ENCODE results near the gene ADAM19.
"Not testable (repeated sequence)": the region's sequence is repeated elsewhere in the genome, so short reads cannot be mapped to it uniquely, and the experiment has no call there.

ADAM19 gene

DNA sequence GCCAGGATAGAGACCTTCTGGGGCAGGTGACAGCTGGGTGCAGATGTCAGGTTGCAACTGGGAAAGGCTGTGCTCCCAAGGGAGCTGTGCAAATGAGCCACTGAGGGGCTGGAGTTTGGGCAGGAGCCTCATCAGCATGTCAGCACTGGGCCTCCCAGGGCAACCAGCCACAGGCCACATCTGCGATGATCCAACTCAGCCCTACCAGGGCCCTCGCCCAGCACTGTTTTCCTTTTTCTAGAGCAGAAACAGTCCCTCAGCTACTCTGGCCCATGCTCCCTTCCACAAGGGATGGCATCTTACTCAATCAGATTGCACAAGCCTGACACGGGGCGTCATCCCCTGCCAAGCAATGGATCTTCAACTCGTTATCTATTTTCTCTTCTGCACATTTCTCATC lies 90.8 kb downstream of the ADAM19 start:
- DNase-seq (ENCODE audit: extremely low spot score) = no peak
- TF ChIP-seq FOXK2 (IDR thresholded peaks at IDR 0.05) (no peak), L3MBTL2 (conservative IDR thresholded peaks at IDR 0.05) (no peak), ARNT (IDR thresholded peaks at IDR 0.05) (no peak), SUZ12 (IDR thresholded peaks at IDR 0.05) (no peak), FOXA1 (IDR thresholded peaks at IDR 0.05) (no peak)
- TF ChIP-seq, protein P1, sequence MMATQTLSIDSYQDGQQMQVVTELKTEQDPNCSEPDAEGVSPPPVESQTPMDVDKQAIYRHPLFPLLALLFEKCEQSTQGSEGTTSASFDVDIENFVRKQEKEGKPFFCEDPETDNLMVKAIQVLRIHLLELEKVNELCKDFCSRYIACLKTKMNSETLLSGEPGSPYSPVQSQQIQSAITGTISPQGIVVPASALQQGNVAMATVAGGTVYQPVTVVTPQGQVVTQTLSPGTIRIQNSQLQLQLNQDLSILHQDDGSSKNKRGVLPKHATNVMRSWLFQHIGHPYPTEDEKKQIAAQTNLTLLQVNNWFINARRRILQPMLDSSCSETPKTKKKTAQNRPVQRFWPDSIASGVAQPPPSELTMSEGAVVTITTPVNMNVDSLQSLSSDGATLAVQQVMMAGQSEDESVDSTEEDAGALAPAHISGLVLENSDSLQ (IDR thresholded peaks at IDR 0.05) = no peak
- CTCF ChIA-PET = interaction anchor here (0.9 to 1.7 kb wide), 2 partner anchors 8 to 13 kb away, joined by 3 to 7 read pairs; no protein-coding TSS in a partner anchor
- POLR2A ChIA-PET = no interaction called here

DNA sequence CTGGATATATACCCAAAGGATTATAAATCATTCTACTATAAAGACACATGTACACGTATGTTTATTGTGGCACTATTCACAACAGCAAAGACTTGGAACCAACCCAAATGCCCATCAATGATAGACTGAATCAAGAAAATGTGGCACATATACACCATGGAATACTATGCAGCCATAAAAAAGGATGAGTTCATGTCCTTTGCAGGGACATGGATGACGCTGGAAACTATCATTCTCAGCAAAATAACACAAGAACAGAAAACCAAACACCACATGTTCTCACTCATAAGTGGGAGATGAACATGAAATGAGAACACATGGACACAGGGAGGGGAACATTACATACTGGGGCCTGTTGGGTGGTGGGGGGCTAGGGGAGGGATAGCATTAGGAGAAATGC lies 92.9 kb downstream of the ADAM19 start:
- DNase-seq (ENCODE audit: extremely low spot score); CTCF ChIA-PET; POLR2A ChIA-PET: not testable (repeated sequence)

DNA sequence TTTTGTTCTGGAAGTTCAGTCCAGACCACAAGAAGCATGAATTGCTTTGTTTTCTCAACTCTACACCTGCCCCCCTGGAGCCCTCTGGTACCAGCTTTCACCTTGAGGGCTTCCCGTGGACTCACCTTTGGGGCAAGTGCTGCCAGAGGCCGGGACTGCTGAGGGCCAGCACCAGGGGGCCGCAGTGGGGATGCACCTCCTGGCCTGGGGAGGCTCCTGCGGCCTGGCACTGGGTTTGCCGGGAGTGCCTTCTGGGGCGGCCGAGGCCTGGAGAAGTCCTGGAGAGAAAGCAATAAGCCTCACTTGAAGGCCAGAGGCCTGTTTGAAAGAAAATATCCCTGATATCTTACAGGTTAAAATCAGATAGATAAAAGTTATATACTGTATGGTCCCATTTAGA lies 93.9 kb downstream of the ADAM19 start:
- CTCF ChIA-PET = no interaction called here
- DNase-seq (ENCODE audit: extremely low spot score) = no peak
- POLR2A ChIA-PET = no interaction called here
- TF ChIP-seq BHLHE40 (IDR thresholded peaks at IDR 0.05; ENCODE audit: borderline replicate concordance) = no peak
- no peak for TF ChIP-seq ELF4 (IDR thresholded peaks at IDR 0.05)

DNA sequence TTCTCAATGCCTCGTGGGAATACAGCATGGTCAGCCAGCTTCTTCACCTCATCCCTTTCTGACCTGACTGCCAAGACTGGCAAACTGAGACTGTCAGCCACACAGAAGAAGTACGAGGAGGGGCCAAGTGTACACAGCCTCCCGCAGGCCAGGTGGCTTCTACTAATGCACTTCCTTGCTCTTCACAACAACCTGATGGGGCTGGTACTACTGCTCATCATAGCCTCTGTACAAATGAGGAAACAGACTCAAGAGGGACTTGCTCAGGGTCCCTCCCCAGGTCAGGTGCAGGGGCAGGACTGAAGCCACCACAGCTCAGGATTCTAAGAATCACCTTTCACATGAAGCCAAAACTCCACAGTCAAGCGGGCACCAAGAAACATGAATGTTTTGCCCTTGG lies 94.3 kb downstream of the ADAM19 start:
- CTCF ChIA-PET = interaction anchor here (0.6 kb wide), 1 partner anchor 203 kb away, joined by 5 read pairs; no protein-coding TSS in a partner anchor
- POLR2A ChIA-PET = no interaction called here
- DNase-seq (ENCODE audit: extremely low spot score) = no peak
- TF ChIP-seq, protein P1 (IDR thresholded peaks at IDR 0.05) = no peak
- TF ChIP-seq NFRKB (IDR thresholded peaks at IDR 0.05) (no peak), SUZ12 (IDR thresholded peaks at IDR 0.05) (no peak), BHLHE40 (IDR thresholded peaks at IDR 0.05; ENCODE audit: borderline replicate concordance) (no peak), ZNF384 (IDR thresholded peaks at IDR 0.05) (no peak), L3MBTL2 (conservative IDR thresholded peaks at IDR 0.05) (no peak), LEF1 (IDR thresholded peaks at IDR 0.05; ENCODE audit: borderline replicate concordance) (no peak), ELF4 (IDR thresholded peaks at IDR 0.05) (no peak), FOXK2 (IDR thresholded peaks at IDR 0.05) (no peak), TARDBP (IDR thresholded peaks at IDR 0.05) (no peak), FOXA1 (IDR thresholded peaks at IDR 0.05) (no peak), HDGF (IDR thresholded peaks at IDR 0.05; ENCODE audit: borderline replicate concordance) (no peak), ARNT (IDR thresholded peaks at IDR 0.05) (no peak), SP1 (IDR thresholded peaks at IDR 0.05) (no peak), CTBP1 (IDR thresholded peaks at IDR 0.05; ENCODE audit: borderline replicate concordance) (no peak), FOXM1 (IDR thresholded peaks at IDR 0.05; ENCODE audit: borderline replicate concordance) (no peak)

DNA sequence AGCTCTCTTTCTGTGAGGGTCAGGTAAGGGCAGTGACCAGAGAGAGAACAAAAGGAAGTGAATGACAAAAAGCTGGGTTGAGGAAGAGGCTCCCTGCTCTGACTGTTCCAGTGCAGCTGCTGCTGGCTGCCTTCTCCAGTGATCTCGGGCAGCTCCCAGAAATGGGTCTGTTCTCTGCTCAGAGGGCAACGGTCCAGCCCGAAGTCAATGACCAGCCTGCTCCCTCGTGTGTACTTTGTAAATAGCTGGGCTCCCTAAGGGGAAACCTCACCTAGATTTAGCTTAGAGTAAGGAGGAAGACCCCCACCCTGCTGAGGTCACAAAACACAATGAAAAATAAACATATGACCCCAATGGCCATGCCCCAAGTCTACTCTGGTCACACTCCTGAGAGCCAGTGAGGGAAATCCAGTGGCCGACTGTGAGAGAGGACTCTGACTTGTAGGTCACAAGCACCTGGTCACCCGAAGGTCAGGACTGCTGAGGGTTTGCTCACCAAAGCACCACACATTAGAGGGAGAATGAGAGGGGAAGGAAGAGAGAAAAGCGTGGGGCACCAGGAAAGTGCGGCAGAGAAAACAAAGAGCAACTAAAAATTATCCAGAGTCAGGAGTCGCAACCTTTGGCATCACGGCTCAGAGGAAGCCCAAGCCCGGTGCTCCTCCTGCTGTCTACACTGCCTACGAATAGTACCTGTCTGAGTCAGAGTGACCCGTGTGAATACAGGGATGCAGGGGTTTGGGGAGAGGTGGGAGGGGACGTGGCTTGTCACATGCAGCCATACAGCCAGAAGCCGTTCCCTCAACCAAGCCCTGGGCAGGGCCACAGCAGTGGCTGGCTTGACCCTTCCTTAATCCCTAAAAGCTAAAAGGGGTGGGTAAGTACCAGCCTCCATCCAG lies 95.7 kb downstream of the ADAM19 start:
- ChIA-PET POLR2A (no interaction called here), CTCF (interaction anchor here (1.1 kb wide), 1 partner anchor 225 kb away, joined by 3 read pairs; no protein-coding TSS in a partner anchor)
- DNase-seq (ENCODE audit: extremely low spot score) = no peak
- no peak for TF ChIP-seq SP1 (IDR thresholded peaks at IDR 0.05)
- no peak for TF ChIP-seq SUZ12 (IDR thresholded peaks at IDR 0.05)
- no peak for TF ChIP-seq ZNF384 (IDR thresholded peaks at IDR 0.05)
- TF ChIP-seq, protein P1 (IDR thresholded peaks at IDR 0.05) = no peak
- TF ChIP-seq NFRKB (IDR thresholded peaks at IDR 0.05) = no peak
- TF ChIP-seq ELF4 (IDR thresholded peaks at IDR 0.05) = no peak
- TF ChIP-seq L3MBTL2 (conservative IDR thresholded peaks at IDR 0.05) = no peak
- no peak for TF ChIP-seq CTBP1 (IDR thresholded peaks at IDR 0.05; ENCODE audit: borderline replicate concordance)
- no peak for TF ChIP-seq TARDBP (IDR thresholded peaks at IDR 0.05)
- no peak for TF ChIP-seq BHLHE40 (IDR thresholded peaks at IDR 0.05; ENCODE audit: borderline replicate concordance)
- no peak for TF ChIP-seq ARNT (IDR thresholded peaks at IDR 0.05)
- TF ChIP-seq FOXK2 (IDR thresholded peaks at IDR 0.05) = no peak
- TF ChIP-seq FOXA1 (IDR thresholded peaks at IDR 0.05) = no peak

DNA sequence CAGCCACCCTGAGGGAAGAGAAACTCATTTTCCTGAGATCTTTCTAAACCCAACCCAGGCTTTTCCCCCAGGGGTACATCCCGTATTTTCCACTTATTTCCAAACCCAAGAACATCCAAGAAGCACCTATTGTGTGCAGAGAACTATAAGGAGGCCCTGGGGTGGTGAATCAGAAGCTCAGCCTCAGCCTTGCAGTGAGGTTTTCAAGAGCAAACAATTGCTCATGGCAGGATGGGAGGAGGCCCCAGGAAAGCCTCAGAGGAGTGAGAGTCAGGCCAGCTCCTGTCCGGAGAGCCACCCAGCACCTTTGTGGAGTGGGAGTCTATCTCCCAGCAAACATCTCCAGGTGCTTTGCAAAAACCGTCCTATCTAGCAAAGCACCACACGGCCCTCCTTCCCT lies 96.4 kb downstream of the ADAM19 start:
- CTCF ChIA-PET = interaction anchor here (1.1 kb wide), 1 partner anchor 225 kb away, joined by 3 read pairs; no protein-coding TSS in a partner anchor
- POLR2A ChIA-PET = no interaction called here
- TF ChIP-seq TARDBP (IDR thresholded peaks at IDR 0.05) (no peak), L3MBTL2 (conservative IDR thresholded peaks at IDR 0.05) (no peak), SUZ12 (IDR thresholded peaks at IDR 0.05) (no peak), ARNT (IDR thresholded peaks at IDR 0.05) (no peak), FOXK2 (IDR thresholded peaks at IDR 0.05) (no peak), BHLHE40 (IDR thresholded peaks at IDR 0.05; ENCODE audit: borderline replicate concordance) (no peak), NFRKB (IDR thresholded peaks at IDR 0.05) (no peak), LEF1 (IDR thresholded peaks at IDR 0.05; ENCODE audit: borderline replicate concordance) (no peak), HDGF (IDR thresholded peaks at IDR 0.05; ENCODE audit: borderline replicate concordance) (no peak), ZNF384 (IDR thresholded peaks at IDR 0.05) (no peak), ELF4 (IDR thresholded peaks at IDR 0.05) (no peak), FOXM1 (IDR thresholded peaks at IDR 0.05; ENCODE audit: borderline replicate concordance) (no peak), SP1 (IDR thresholded peaks at IDR 0.05) (no peak), FOXA1 (IDR thresholded peaks at IDR 0.05) (no peak), CTBP1 (IDR thresholded peaks at IDR 0.05; ENCODE audit: borderline replicate concordance) (no peak)
- TF ChIP-seq, protein P1 (IDR thresholded peaks at IDR 0.05) = no peak

More for the DNA sequence above, 96.4 kb downstream of the ADAM19 start:
- DNase-seq (ENCODE audit: extremely low spot score) = no peak
